GM10248 (cell line): ENCODE measurements around the gene GDF9.

Source experiments
- CTCF ChIA-PET: fragments of 300-600 bp; sonication (Branson Sonifier 250); formaldehyde crosslinking; extraction: SDS; loops from one replicate; lab custom pipeline; 2021; ENCODE audit warnings: antibody characterized with exemption; lab: Yijun Ruan, JAX
- POLR2A ChIA-PET: fragments of 350-650 bp; sonication (Branson Sonifier 250); formaldehyde crosslinking; extraction: SDS; loops from one replicate; lab custom pipeline; 2020; ENCODE audit warnings: antibody characterized with exemption; lab: Yijun Ruan, JAX
- DNase-seq: peaks from one replicate; pipeline ENCODE4 v3.0.0; 2012; ENCODE audit errors: extremely low spot score
- TF ChIP-seq, protein P1 (sequence below): IDR thresholded peaks from 2 replicates; pipeline ENCODE4 v1.5.1; 2012; ENCODE audit warnings: mild to moderate bottlenecking, low read depth; ENCODE audit errors: extremely low read depth, missing control alignments, control extremely low read depth

The GDF9 gene, protein sequence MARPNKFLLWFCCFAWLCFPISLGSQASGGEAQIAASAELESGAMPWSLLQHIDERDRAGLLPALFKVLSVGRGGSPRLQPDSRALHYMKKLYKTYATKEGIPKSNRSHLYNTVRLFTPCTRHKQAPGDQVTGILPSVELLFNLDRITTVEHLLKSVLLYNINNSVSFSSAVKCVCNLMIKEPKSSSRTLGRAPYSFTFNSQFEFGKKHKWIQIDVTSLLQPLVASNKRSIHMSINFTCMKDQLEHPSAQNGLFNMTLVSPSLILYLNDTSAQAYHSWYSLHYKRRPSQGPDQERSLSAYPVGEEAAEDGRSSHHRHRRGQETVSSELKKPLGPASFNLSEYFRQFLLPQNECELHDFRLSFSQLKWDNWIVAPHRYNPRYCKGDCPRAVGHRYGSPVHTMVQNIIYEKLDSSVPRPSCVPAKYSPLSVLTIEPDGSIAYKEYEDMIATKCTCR

DNA sequence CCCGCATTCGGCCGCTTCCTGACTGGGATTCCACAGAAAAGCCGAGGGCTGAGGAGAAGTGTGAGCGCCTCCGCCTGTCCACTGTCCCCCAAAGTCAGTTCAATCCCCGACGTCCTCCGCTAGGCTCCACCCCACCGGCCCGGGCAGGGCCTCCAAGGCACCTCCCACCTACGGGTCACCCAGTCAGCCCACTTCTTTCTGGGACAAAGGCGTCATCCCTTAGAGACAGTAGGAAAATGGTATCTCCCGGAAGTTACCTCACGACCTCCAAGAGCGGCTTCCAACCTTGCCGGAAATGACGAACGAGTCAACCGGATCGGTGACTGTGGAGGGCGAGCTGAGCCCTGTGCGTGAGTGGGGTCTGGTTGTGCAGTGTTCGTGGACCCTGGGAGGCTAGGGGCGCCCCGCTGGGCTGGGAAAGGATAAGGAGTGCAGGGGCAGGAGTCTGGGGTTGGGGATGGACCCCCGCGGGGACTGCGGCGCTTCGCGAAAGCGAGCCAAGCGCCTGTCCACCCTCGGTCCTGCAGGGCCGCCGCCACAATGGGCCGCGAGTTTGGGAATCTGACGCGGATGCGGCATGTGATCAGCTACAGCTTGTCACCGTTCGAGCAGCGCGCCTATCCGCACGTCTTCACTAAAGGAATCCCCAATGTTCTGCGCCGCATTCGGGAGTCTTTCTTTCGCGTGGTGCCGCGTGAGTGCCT lies at the start of gene GDF9, which contains the start of gene UQCRQ:
Gene GDF9, minus strand, starts transcription at position 128 of the 704 bp plus-strand sequence. CDS start 1,936 bp downstream, outside the sequence.
Gene UQCRQ, plus strand, starts transcription at position 301 of the 704 bp plus-strand sequence. Its CDS starts 240 bp downstream, at position 541.
- TF ChIP-seq, protein P1, sequence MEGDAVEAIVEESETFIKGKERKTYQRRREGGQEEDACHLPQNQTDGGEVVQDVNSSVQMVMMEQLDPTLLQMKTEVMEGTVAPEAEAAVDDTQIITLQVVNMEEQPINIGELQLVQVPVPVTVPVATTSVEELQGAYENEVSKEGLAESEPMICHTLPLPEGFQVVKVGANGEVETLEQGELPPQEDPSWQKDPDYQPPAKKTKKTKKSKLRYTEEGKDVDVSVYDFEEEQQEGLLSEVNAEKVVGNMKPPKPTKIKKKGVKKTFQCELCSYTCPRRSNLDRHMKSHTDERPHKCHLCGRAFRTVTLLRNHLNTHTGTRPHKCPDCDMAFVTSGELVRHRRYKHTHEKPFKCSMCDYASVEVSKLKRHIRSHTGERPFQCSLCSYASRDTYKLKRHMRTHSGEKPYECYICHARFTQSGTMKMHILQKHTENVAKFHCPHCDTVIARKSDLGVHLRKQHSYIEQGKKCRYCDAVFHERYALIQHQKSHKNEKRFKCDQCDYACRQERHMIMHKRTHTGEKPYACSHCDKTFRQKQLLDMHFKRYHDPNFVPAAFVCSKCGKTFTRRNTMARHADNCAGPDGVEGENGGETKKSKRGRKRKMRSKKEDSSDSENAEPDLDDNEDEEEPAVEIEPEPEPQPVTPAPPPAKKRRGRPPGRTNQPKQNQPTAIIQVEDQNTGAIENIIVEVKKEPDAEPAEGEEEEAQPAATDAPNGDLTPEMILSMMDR, result no peak
- POLR2A ChIA-PET, result no interaction called here
- peak; percentile 98 for DNase-seq
- CTCF ChIA-PET, result interaction anchor here (1.4 to 18.9 kb wide), 7 partner anchors 10 to 340 kb away, joined by 4 to 215 read pairs (median 9); partner anchors contain the start of gene SHROOM1

DNA sequence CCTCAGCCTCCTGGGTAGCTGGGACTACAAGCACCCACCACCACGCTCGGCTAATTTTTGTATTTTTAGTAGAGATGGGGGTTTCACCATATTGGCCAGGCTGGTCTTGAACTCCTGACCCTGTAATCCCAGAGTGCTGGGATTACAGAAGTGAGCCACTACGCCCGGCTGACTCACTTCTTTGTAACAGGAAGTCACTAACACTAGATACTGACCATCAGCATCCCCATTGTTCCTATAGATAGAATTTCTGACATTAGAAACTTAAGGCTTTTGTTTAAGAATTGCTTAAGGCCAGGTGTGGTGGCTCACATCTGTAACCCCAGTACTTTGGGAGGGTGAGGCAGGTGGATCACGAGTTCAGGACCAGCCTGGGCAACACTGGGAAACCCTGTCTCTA lies 49.4 kb upstream of the GDF9 start:
- ChIA-PET CTCF (interaction anchor here (1.0 to 1.3 kb wide), 2 partner anchors 9 to 38 kb away, joined by 3 read pairs; no protein-coding TSS in a partner anchor), POLR2A (no interaction called here)
- TF ChIP-seq, protein P1, result no peak
- no peak for DNase-seq

DNA sequence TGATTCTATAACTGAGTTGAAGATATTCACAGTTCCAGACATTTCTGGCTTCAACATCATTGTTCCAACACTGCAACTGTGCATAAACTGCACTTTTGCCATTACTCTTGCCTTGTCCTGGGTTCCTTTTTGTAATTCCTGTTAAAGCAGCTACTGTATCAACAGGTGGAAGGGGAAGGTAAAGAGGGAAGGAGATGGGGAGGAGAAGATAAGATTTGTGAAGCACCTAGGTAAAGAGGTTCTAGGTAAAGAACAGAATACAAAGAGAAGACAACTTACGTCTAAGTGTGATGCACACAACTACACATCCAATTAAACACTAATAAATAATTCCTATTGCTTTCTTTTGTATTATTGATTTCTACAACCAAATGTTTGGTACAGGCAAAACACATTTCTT lies 43.4 kb upstream of the GDF9 start:
- TF ChIP-seq, protein P1, result no peak
- ChIA-PET CTCF (no interaction called here), POLR2A (no interaction called here)
- DNase-seq, result no peak

DNA sequence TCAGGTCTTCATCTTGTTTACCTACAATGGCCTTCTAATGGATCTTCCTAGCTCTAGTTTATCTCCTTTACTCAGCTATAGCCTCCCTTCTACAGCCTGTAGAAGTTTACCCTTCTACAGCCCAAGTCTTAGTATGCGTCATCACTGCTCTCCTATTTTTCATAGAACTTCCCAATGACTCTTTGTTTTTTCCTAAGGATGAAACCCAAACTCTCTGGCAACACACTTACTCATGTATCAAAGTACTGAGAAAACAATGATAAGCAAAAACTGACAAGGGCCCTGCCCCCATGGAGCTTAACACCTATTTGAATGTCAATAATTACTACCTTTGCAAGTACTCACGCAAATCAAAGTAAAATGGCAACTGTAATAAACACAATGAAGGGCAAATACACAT lies 40.9 kb upstream of the GDF9 start:
- ChIA-PET POLR2A (no interaction called here), CTCF (interaction anchor here (1.0 to 1.7 kb wide), 3 partner anchors 9 to 45 kb away, joined by 3 read pairs; no protein-coding TSS in a partner anchor)
- TF ChIP-seq, protein P1, result no peak
- no peak for DNase-seq

DNA sequence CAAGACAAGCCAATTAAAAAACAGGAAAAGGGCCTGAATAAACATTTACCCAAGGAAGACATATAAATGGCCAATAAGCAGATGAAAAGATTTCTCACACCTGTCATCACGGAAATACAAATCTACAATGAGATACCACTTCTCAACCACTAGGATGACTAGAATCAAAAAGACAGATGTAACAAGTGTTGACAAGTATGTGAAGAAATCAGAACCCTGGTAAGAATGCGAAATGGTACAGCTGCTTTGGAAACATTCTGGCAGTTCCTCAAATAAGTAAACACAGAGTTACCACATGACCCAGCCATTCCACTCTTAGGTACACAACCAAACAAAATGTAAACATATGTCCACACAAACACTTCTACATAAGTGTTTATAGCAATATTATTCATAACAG lies 39.7 kb upstream of the GDF9 start:
- ChIA-PET POLR2A (no interaction called here), CTCF (interaction anchor here (0.6 to 1.7 kb wide), 2 partner anchors 10 to 1692 kb away, joined by 3 read pairs; no protein-coding TSS in a partner anchor)
- TF ChIP-seq, protein P1, result no peak
- DNase-seq, result no peak

DNA sequence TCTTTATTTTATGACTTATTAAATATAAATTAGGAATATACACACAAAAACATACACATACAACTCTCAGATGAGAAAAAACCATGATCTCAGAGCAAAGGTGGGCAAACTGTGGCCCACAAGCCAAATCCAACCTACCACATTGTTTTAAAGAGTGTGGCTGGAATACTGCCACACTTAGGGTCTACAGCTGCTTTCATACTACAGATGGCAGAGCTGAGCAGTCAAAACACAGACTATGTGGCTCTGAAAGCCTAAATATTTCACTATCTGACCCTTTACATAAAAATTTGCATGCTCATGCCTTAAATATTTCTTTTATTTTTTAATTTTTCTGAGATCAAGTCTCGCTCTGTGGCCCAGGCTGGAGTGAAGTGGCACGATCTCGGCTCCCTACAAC lies 35.5 kb upstream of the GDF9 start:
- no peak for DNase-seq
- TF ChIP-seq, protein P1, result no peak
- POLR2A ChIA-PET, result no interaction called here
- CTCF ChIA-PET, result no interaction called here
